ENCODE measurements around the gene LDLRAD3. TPM values are rescaled to one million over a fixed set of nuclear protein-coding genes. Genes with fewer than 3 reads are reported as not detected.

LDLRAD3 gene
- polyA plus RNA-seq, 1 donor (not counting 4 experiments of a cell fraction or from before 2014, with no cell fraction given): 13.1 TPM

DNA sequence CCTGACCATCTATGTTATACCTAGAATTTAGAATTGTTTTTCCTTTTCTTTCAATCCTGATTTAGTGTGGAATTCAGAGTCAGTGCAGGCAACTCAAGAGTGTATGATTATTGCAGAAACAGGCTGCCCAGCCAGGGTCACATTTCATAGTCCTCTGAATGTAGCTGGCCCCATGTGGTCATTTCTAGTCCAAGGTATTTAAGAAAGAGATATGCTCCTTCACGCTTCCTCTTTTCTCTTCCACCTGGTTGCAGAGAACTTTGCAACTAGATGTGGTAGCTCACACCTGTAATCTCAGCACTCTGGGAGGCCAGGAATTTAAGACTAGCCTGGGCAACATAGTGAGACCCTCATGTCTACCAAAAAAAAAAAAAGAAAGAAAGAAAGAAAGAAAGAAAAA, 27.6 kb upstream of the LDLRAD3 start:
- Histone ChIP-seq H4K20me1 (ENCODE audit: control insufficient read depth, extremely low read depth, insufficient read depth, low read length) (no peaks in the 10 kb centered on the region), H3K79me2 (ENCODE audit: control insufficient read depth, insufficient read depth, low read length) (no peaks in the 10 kb centered on the region), H3K36me3 (ENCODE audit: control insufficient read depth in 2 of 2, extremely low read depth in 1 of 2, insufficient read depth in 2 of 2, low read length in 2 of 2) (no peaks in the 10 kb centered on the region), H3K27me3 (ENCODE audit: control insufficient read depth, extremely low read depth, insufficient read depth, low read length) (no peaks in the 10 kb centered on the region), H3K4me1 (ENCODE audit: control insufficient read depth, extremely low read depth, insufficient read depth, low read length) (peaks cover 7% of the 10 kb centered on the region), H3K4me3 (ENCODE audit: control insufficient read depth in 2 of 3, extremely low read depth in 1 of 3, insufficient read depth in 2 of 3, low read depth in 1 of 3, low read length in 3 of 3) (no peak overlapping the region), H2AFZ (ENCODE audit: control insufficient read depth, low read length) (no peak overlapping the region), H3K9me1 (ENCODE audit: control insufficient read depth, extremely low read depth, insufficient read depth, low read length) (no peaks in the 10 kb centered on the region), H3K9me3 (ENCODE audit: control insufficient read depth, low read depth, low read length) (no peaks in the 10 kb centered on the region), H3K4me2 (ENCODE audit: control insufficient read depth, extremely low read depth, insufficient read depth, low read depth, low read length) (no peak overlapping the region), H3K27ac (ENCODE audit: control insufficient read depth, insufficient read depth, low read length) (no peak overlapping the region), H3K9ac (ENCODE audit: control insufficient read depth, extremely low read depth, insufficient read depth, low read length) (no peak overlapping the region)
- TF ChIP-seq, protein P1, sequence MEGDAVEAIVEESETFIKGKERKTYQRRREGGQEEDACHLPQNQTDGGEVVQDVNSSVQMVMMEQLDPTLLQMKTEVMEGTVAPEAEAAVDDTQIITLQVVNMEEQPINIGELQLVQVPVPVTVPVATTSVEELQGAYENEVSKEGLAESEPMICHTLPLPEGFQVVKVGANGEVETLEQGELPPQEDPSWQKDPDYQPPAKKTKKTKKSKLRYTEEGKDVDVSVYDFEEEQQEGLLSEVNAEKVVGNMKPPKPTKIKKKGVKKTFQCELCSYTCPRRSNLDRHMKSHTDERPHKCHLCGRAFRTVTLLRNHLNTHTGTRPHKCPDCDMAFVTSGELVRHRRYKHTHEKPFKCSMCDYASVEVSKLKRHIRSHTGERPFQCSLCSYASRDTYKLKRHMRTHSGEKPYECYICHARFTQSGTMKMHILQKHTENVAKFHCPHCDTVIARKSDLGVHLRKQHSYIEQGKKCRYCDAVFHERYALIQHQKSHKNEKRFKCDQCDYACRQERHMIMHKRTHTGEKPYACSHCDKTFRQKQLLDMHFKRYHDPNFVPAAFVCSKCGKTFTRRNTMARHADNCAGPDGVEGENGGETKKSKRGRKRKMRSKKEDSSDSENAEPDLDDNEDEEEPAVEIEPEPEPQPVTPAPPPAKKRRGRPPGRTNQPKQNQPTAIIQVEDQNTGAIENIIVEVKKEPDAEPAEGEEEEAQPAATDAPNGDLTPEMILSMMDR (optimal IDR thresholded peaks at IDR 0.05 in 1 of 3, IDR thresholded peaks at IDR 0.05 in 1 of 3, conservative IDR thresholded peaks at IDR 0.05 in 1 of 3; ENCODE audit: extremely low read depth in 1 of 3, insufficient read depth in 2 of 3, low read length in 3 of 3): no peak
- no peak for TF ChIP-seq EZH2 (IDR thresholded peaks at IDR 0.05; ENCODE audit: low read length)
- FAIRE-seq (no peak), DNase-seq (ENCODE audit: low read depth, low spot score) (no peak)
- dilution Hi-C loops (cut with MboI; ENCODE audit: extremely low pct_ligation_motif_present, low sequenced_read_pairs): no loop called here

DNA sequence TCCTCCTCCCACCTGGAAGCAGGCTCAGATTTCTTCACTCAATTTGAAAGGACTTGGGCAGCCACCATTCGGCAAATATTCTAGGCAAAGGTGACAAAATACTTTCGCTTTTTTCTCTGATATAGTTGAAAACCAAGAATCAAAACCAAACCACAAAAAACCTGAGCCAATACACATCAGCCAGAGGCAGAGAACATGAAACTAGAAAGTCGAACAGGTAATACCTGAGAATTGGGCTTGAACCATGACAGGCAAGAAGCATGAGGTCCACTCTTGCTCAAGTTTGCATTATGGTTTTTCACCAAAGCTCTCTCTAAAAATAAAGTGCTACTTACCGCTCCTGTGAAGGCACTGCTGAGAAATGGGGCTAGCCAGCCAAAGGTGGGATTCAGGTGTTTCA, 26.2 kb upstream of the LDLRAD3 start:
- peaks cover 7% of the 10 kb centered on the region for H3K4me1 ChIP-seq (ENCODE audit: control insufficient read depth, extremely low read depth, insufficient read depth, low read length)
- no peaks in the 10 kb centered on the region for H3K27me3 ChIP-seq (ENCODE audit: control insufficient read depth, extremely low read depth, insufficient read depth, low read length)
- H3K4me2 ChIP-seq (ENCODE audit: control insufficient read depth, extremely low read depth, insufficient read depth, low read depth, low read length): no peak overlapping the region
- no peak for DNase-seq (ENCODE audit: low read depth, low spot score)
- H3K9me3 ChIP-seq (ENCODE audit: control insufficient read depth, low read depth, low read length): no peaks in the 10 kb centered on the region
- no peak for TF ChIP-seq EZH2 (IDR thresholded peaks at IDR 0.05; ENCODE audit: low read length)
- TF ChIP-seq, protein P1 (optimal IDR thresholded peaks at IDR 0.05 in 1 of 3, IDR thresholded peaks at IDR 0.05 in 1 of 3, conservative IDR thresholded peaks at IDR 0.05 in 1 of 3; ENCODE audit: extremely low read depth in 1 of 3, insufficient read depth in 2 of 3, low read length in 3 of 3): no peak
- no peaks in the 10 kb centered on the region for H4K20me1 ChIP-seq (ENCODE audit: control insufficient read depth, extremely low read depth, insufficient read depth, low read length)
- H3K27ac ChIP-seq (ENCODE audit: control insufficient read depth, insufficient read depth, low read length): no peak overlapping the region
- H2AFZ ChIP-seq (ENCODE audit: control insufficient read depth, low read length): no peak overlapping the region
- no peaks in the 10 kb centered on the region for H3K36me3 ChIP-seq (ENCODE audit: control insufficient read depth in 2 of 2, extremely low read depth in 1 of 2, insufficient read depth in 2 of 2, low read length in 2 of 2)
- H3K79me2 ChIP-seq (ENCODE audit: control insufficient read depth, insufficient read depth, low read length): no peaks in the 10 kb centered on the region
- dilution Hi-C loops (cut with MboI; ENCODE audit: extremely low pct_ligation_motif_present, low sequenced_read_pairs): no loop called here
- no peak overlapping the region for H3K4me3 ChIP-seq (ENCODE audit: control insufficient read depth in 2 of 3, extremely low read depth in 1 of 3, insufficient read depth in 2 of 3, low read depth in 1 of 3, low read length in 3 of 3)
- no peaks in the 10 kb centered on the region for H3K9me1 ChIP-seq (ENCODE audit: control insufficient read depth, extremely low read depth, insufficient read depth, low read length)
- H3K9ac ChIP-seq (ENCODE audit: control insufficient read depth, extremely low read depth, insufficient read depth, low read length): no peak overlapping the region
- no peak for FAIRE-seq

All from keratinocyte (primary cell).